ENCODE results near the gene DLG2. TPM values are rescaled to one million over a fixed set of nuclear protein-coding genes. Genes with fewer than 3 reads are reported as not detected.
"Not testable (repeated sequence)": the region's sequence is repeated elsewhere in the genome, so short reads cannot be mapped to it uniquely, and the experiment has no call there.

Gene DLG2
- total RNA-seq, 4 donors from 2014 or later: 7.3 to 14.1 (median 11.1) TPM

DNA sequence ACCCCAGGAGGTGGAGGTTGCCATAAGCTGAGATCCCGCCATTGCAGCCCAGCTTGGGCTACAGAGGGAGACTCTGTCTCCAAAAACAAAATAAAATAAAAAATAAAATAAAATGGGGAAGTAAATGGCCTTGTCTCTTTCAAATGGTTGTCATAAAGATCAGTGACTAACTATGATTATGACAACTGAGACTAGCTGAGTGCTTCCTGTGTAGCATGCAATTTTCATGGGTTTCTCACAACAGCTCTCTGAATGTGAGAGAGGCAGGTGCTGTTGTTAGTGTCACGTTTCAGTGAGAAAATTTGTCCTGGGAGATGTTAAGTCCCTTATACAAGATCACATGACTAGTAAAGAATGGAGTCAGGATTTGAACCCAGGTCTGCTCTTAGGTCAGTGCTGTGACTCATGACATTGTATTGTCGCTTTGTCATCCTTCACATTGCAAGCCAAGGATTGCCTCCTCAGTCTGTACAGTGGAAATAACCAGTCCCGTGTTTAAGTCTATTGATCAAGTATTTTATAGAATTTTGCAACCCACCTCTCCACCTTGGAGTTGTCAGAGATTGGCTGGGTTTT lies 2177.7 kb downstream of the DLG2 start:
- no peak overlapping the region for H3K4me3 ChIP-seq
- no peaks in the 10 kb centered on the region for H3K9me3 ChIP-seq
- no peak for DNase-seq (ENCODE audit: extremely low spot score)
- 89% methylated on average over 4 of the region's 4 CpGs for WGBS
- H3K27me3 ChIP-seq: no peaks in the 10 kb centered on the region
- H3K36me3 ChIP-seq: no peaks in the 10 kb centered on the region
- no peak overlapping the region for H3K27ac ChIP-seq (replicated peaks in 1 of 4)
- no peaks in the 10 kb centered on the region for H3K4me1 ChIP-seq
- TF ChIP-seq EP300 (IDR thresholded peaks at IDR 0.05) (no peak), POLR2AphosphoS5 (IDR thresholded peaks at IDR 0.05) (no peak), POLR2A (IDR thresholded peaks at IDR 0.05; ENCODE audit: low read depth) (no peak)
- TF ChIP-seq, protein P1, sequence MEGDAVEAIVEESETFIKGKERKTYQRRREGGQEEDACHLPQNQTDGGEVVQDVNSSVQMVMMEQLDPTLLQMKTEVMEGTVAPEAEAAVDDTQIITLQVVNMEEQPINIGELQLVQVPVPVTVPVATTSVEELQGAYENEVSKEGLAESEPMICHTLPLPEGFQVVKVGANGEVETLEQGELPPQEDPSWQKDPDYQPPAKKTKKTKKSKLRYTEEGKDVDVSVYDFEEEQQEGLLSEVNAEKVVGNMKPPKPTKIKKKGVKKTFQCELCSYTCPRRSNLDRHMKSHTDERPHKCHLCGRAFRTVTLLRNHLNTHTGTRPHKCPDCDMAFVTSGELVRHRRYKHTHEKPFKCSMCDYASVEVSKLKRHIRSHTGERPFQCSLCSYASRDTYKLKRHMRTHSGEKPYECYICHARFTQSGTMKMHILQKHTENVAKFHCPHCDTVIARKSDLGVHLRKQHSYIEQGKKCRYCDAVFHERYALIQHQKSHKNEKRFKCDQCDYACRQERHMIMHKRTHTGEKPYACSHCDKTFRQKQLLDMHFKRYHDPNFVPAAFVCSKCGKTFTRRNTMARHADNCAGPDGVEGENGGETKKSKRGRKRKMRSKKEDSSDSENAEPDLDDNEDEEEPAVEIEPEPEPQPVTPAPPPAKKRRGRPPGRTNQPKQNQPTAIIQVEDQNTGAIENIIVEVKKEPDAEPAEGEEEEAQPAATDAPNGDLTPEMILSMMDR (IDR thresholded peaks at IDR 0.05): no peak
- intact Hi-C loops (cut with DNase I): no loop called here

DNA sequence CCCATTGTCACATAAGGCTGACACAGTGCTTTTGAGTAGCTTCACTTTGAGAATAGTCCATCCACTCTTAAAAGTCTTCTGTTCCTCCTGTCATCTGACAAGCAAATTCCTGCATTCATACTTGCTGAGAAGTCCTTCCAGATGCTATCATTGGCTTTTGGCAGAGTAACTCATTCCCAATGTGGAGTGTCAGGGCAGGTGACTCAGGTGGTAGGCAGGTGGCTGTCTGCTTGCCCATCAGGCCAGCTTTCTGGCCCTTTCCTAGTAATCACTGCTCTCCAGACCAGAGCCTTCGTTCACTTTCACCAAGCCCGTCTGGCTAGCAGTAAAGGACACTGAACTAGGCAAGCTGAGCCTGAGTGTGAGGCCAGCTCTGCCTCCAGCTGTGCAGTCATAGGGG lies 2178.5 kb downstream of the DLG2 start:
- intact Hi-C loops (cut with DNase I): no loop called here
- Histone ChIP-seq H3K27me3 (no peaks in the 10 kb centered on the region), H3K36me3 (no peaks in the 10 kb centered on the region), H3K4me3 (no peak overlapping the region), H3K4me1 (no peaks in the 10 kb centered on the region), H3K9me3 (no peaks in the 10 kb centered on the region), H3K27ac (replicated peaks in 1 of 4) (no peak overlapping the region)
- DNase-seq (ENCODE audit: extremely low spot score): no peak
- TF ChIP-seq POLR2A (IDR thresholded peaks at IDR 0.05; ENCODE audit: low read depth): no peak
- TF ChIP-seq, protein P1 (IDR thresholded peaks at IDR 0.05): no peak
- no peak for TF ChIP-seq EP300 (IDR thresholded peaks at IDR 0.05)
- 93% methylated on average over 2 of the region's 2 CpGs for WGBS

DNA sequence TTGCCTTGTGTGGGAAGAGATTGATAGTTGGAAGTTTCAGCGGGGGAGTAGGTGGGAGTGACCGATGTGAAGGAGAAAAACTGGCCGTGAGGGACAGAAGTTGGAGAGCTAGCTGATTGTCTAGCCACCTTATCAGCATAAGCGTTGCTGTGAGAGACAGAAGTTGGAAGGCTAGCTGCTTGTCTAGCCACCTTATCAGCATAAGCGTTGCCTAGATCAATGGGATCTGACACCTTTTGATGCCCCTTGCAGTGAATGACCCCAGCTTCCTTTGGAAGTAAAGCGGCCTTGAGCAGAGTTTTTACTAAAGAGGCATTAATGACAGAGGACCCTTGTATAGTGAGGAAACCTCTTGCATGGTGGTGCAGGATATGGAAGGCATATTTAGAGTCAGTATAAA lies 2183.3 kb downstream of the DLG2 start:
- H3K4me3 ChIP-seq; H3K27ac ChIP-seq (replicated peaks in 1 of 4); H3K9me3 ChIP-seq; H3K27me3 ChIP-seq; DNase-seq (ENCODE audit: extremely low spot score); H3K4me1 ChIP-seq; intact Hi-C loops (cut with DNase I); H3K36me3 ChIP-seq: not testable (repeated sequence)
- 63% methylated on average over 6 of the region's 6 CpGs for WGBS

DNA sequence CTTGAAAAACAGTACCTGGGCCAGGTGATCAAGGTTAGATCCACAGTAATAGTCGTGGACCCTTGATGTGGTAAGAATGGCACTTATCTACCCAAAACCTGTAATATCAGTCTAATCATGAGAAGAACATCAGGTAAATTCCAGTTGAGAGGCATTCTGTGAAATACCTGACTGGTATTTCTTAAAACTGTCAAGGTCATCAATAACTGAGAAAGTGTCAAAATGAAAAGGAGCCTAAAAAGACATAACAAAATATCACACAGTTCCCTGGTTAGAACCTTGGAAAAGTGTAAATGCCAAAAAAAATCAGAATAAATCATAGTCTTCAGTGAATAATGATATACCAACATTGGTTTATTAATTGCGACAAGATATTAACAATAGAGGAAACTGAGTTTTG lies 2185.5 kb downstream of the DLG2 start:
- TF ChIP-seq EP300 (IDR thresholded peaks at IDR 0.05) (no peak), POLR2AphosphoS5 (IDR thresholded peaks at IDR 0.05) (no peak), POLR2A (IDR thresholded peaks at IDR 0.05; ENCODE audit: low read depth) (no peak)
- TF ChIP-seq, protein P1 (IDR thresholded peaks at IDR 0.05): no peak
- no peaks in the 10 kb centered on the region for H3K9me3 ChIP-seq
- 93% methylated on average over 2 of the region's 2 CpGs for WGBS
- intact Hi-C loops (cut with DNase I): no loop called here
- no peaks in the 10 kb centered on the region for H3K36me3 ChIP-seq
- H3K4me3 ChIP-seq: no peak overlapping the region
- no peak overlapping the region for H3K27ac ChIP-seq (replicated peaks in 1 of 4)
- H3K27me3 ChIP-seq: no peaks in the 10 kb centered on the region
- no peaks in the 10 kb centered on the region for H3K4me1 ChIP-seq
- DNase-seq (ENCODE audit: extremely low spot score): no peak

DNA sequence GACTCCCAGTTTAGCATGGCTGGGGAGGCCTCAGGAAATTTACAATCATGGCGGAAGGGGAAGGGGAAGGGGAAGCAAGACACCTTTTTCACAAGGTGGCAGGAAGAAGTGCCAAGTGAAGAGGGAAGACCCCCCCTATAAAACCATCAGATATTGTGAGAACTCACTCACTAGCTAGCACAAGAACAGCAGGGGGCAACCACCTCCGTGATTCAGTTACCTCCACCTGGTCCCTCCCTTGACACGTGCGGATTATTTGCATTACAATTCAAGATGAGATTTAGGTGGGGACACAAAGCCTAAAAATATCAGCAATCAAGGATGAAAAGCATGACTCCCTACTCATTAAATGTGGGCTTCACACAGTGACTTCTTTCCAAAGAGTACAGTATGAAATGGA lies 2186.0 kb downstream of the DLG2 start:
- H3K27me3 ChIP-seq: no peaks in the 10 kb centered on the region
- intact Hi-C loops (cut with DNase I): no loop called here
- no peak overlapping the region for H3K4me3 ChIP-seq
- H3K9me3 ChIP-seq: no peaks in the 10 kb centered on the region
- H3K4me1 ChIP-seq: no peaks in the 10 kb centered on the region
- 66% methylated on average over 4 of the region's 4 CpGs for WGBS
- TF ChIP-seq POLR2AphosphoS5 (IDR thresholded peaks at IDR 0.05): no peak
- no peak for TF ChIP-seq EP300 (IDR thresholded peaks at IDR 0.05)
- TF ChIP-seq POLR2A (IDR thresholded peaks at IDR 0.05; ENCODE audit: low read depth): no peak
- no peak for DNase-seq (ENCODE audit: extremely low spot score)
- no peaks in the 10 kb centered on the region for H3K36me3 ChIP-seq
- H3K27ac ChIP-seq (replicated peaks in 1 of 4): no peak overlapping the region

DNA sequence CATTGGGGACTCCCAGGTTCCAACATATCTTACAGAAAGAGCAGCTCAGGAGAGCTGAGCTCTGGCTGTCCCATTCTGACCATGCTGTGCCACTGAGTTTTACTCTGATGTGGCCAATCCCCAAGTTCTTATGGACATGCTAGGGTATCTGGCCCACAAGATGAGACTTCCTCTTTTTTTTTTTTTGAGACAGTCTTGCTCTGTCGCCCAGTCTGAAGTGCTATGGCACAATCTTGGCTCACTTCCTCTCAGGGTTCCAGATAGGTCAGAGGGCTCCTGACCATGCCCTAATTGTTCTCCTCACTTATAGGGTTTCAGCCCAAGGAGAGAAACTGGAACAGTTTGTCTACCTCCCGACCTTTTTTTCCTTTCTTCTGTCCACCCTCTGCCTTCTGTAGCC lies 2188.7 kb downstream of the DLG2 start:
- Histone ChIP-seq H3K36me3 (no peaks in the 10 kb centered on the region), H3K27ac (replicated peaks in 1 of 4) (no peak overlapping the region), H3K4me1 (no peaks in the 10 kb centered on the region), H3K4me3 (no peak overlapping the region), H3K9me3 (no peaks in the 10 kb centered on the region), H3K27me3 (no peaks in the 10 kb centered on the region)
- no peak for DNase-seq (ENCODE audit: extremely low spot score)
- 40% methylated on average over 2 of the region's 2 CpGs for WGBS
- TF ChIP-seq POLR2AphosphoS5 (IDR thresholded peaks at IDR 0.05): no peak
- TF ChIP-seq, protein P1 (IDR thresholded peaks at IDR 0.05): no peak
- TF ChIP-seq EP300 (IDR thresholded peaks at IDR 0.05): no peak
- TF ChIP-seq POLR2A (IDR thresholded peaks at IDR 0.05; ENCODE audit: low read depth): no peak
- intact Hi-C loops (cut with DNase I): no loop called here
